ENCODE measurements around the gene DEF6. TPM values are rescaled to one million over a fixed set of nuclear protein-coding genes. Genes with fewer than 3 reads are reported as not detected.

The DEF6 gene
- polyA plus RNA-seq, 10 donors, result 3.1 to 12.0 (median 5.2) TPM

Other genes with a start within 250 kb of the DEF6 start
- under 1 TPM in 9 of 10 donors, not detected in 1; 0.15 to 0.73 (median 0.35) TPM for gene TCP11, start 156.5 kb upstream of the DEF6 start, polyA plus RNA-seq (ENCODE audit: insufficient read length in 10 of 10)
- 1 to 10 TPM in 7 of 10 donors, under 1 TPM in 3; 0.84 to 2.2 (median 1.1) TPM for gene SCUBE3, start 83.9 kb upstream of the DEF6 start, polyA plus RNA-seq (ENCODE audit: insufficient read length in 10 of 10)
- gene ZNF76, start 38.1 kb upstream of the DEF6 start, polyA plus RNA-seq (ENCODE audit: insufficient read length in 10 of 10), result 10 to 100 TPM; 18.2 to 32.1 (median 22.8) TPM
- 10 to 100 TPM; 17.9 to 23.5 (median 20.2) TPM for gene PPARD, start 44.7 kb downstream of the DEF6 start, polyA plus RNA-seq (ENCODE audit: insufficient read length in 10 of 10)
- gene FANCE, start 154.5 kb downstream of the DEF6 start, polyA plus RNA-seq (ENCODE audit: insufficient read length in 10 of 10), result 10 to 100 TPM; 14.8 to 24.5 (median 17.6) TPM
- gene RPL10A, start 170.6 kb downstream of the DEF6 start, polyA plus RNA-seq (ENCODE audit: insufficient read length in 10 of 10), result 1,000 to 10,000 TPM; 2,154 to 2,746 (median 2,479) TPM
- 10 to 100 TPM; 48.3 to 70.3 (median 53.8) TPM for gene TEAD3, start 199.3 kb downstream of the DEF6 start, polyA plus RNA-seq (ENCODE audit: insufficient read length in 10 of 10)
- gene TULP1, start 215.1 kb downstream of the DEF6 start, polyA plus RNA-seq (ENCODE audit: insufficient read length in 10 of 10), result 1 to 10 TPM in 8 of 10 donors, under 1 TPM in 2; 0.71 to 3.0 (median 1.4) TPM